Right cardiac atrium (tissue), 5 donors: ENCODE data around the gene MYL5. TPM values are rescaled to one million over a fixed set of nuclear protein-coding genes. Genes with fewer than 3 reads are reported as not detected.
"Not testable (repeated sequence)": the region's sequence is repeated elsewhere in the genome, so short reads cannot be mapped to it uniquely, and the experiment has no call there.

Experiments used
- ATAC-seq, 2 donors: fragments of 200-7000 bp; cut with Tn5 transposase; one replicate each; pipeline versions ENCODE4 v1.8.0 to v1.9.1; 2020; ENCODE audit warnings: moderate library complexity in 2 of 2, mild to moderate bottlenecking in 1 of 2
- DNase-seq, 3 donors: peaks; one replicate each; pipeline ENCODE4 v3.0.0-alpha.2; 2020
- H3K27ac ChIP-seq: one replicate; pipeline ENCODE4 v1.5.1; 2013; ENCODE audit warnings: mild to moderate bottlenecking, low read length, control low read depth, moderate library complexity
- H3K27me3 ChIP-seq: one replicate; pipeline ENCODE4 v1.6.1; 2013; ENCODE audit not compliant: control insufficient read depth, insufficient read depth
- H3K4me1 ChIP-seq: one replicate; pipeline ENCODE4 v1.6.1; 2013; ENCODE audit warnings: low read length; ENCODE audit not compliant: control insufficient read depth, insufficient read depth
- H3K4me3 ChIP-seq: one replicate; pipeline ENCODE4 v1.5.1; 2013; ENCODE audit warnings: low read length, control low read depth
- H3K9me3 ChIP-seq: one replicate; pipeline ENCODE4 v1.6.1; 2013; ENCODE audit warnings: low read length; ENCODE audit not compliant: control insufficient read depth
- WGBS: extraction: QIAGEN DNeasy Blood & Tissue Kit; methylation state at CpG from one replicate; pipeline ENCODE4 v1.1.7; 2013; 5-methylcytosine and 5-hydroxymethylcytosine counted together
- intact Hi-C, 4 donors: fragments of 100-400 bp; cut with DNase I; formaldehyde crosslinking; loops; one replicate each; pipeline versions ENCODE4 v1.11.0 to v1.14.0; 2022 to 2023
- polyA plus RNA-seq: library from polyadenylated mRNA; stranded (reverse); fragments of 200-250 nt; gene quantifications from one replicate; pipeline ENCODE4 v1.2.3, GENCODE V29; 2013
- total RNA-seq, 4 donors: library from RNA; stranded (reverse); fragmentation: NEBNext Ultra II Directional; extraction: Animal tissue kit (Norgen Biotek cat#: 25700); gene quantifications; one replicate each; pipeline ENCODE4 v1.2.1, GENCODE V29; 2021
- donor health status: healthy with polysubstance abuse.
- donor health status: DM: no; HTN: yes; CAD: no.
- donor health status: DM: no; HTN: no; CAD: no.
- donor health status: DM: no; HTN: yes; CAD: no; lungs with severe emphysema.
- donor health status: DM: yes; HTN: yes; CAD: no.

MYL5 gene
- total and polyA plus RNA-seq, 5 donors: 3.8 to 6.0 (median 4.1) TPM

DNA sequence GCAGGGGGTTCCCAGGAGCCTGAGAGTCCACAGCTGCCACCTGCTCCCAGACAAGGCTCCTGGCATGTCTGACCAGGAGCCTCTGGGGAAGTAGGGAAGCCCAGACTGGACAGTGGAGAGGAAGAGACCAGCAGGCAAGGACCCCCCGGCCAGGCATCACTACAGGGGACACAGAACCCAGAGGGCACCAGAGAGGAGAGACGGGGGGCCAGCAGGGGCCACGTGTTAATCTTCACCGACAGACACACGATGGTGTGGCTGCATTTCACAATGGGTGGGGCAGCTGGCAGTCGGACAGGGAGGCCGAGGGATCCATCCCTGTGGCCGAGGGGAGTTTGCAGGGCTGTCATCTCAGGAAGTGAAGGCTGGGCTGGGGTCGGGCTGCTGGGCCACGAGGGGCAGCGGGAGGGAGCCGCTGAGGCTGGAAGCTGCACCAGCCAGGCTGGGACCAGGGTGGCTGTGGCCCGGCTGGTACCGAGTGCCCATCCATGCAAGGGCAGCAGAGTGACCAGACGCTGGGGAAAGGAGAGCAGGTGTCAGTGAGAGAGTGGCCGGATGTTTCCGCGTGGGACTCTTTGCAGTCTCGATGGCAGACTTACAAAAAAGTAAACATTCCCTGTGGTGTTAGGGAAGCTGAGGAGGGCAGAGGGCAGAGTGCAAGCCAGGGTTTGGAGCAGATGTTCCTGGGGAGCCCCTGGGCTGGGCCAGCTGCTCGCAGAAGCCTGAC lies 44.3 kb upstream of the MYL5 start:
- H3K27ac ChIP-seq: no peak overlapping the region

GRCh38 chr4:630656-631055 lies 43.7 kb upstream of the MYL5 start:
- intact Hi-C loops: no loop called here
- peak in 1 of 3 donors; percentile 16 for DNase-seq
- no peak for ATAC-seq
- Histone ChIP-seq H3K9me3 (no peaks in the 10 kb centered on the region), H3K27ac (no peak overlapping the region), H3K27me3 (no peaks in the 10 kb centered on the region), H3K4me1 (no peaks in the 10 kb centered on the region), H3K4me3 (no peak overlapping the region)
- 74% methylated on average over 9 of the region's 9 CpGs for WGBS

More for the DNA sequence above, 44.3 kb upstream of the MYL5 start:
- intact Hi-C loops: no loop called here
- ATAC-seq (no peak), DNase-seq (peak in 2 of 3 donors; percentile 16 to 37)
- no peaks in the 10 kb centered on the region for H3K4me1 ChIP-seq
- no peak overlapping the region for H3K4me3 ChIP-seq
- H3K9me3 ChIP-seq: no peaks in the 10 kb centered on the region
- WGBS: 66% methylated on average over 20 of the region's 20 CpGs
- H3K27me3 ChIP-seq: no peaks in the 10 kb centered on the region

- H3K27me3 ChIP-seq: no peaks in the 10 kb centered on the region
- no peaks in the 10 kb centered on the region for H3K9me3 ChIP-seq
- no peak overlapping the region for H3K4me3 ChIP-seq
- intact Hi-C loops: no loop called here
- H3K4me1 ChIP-seq: no peaks in the 10 kb centered on the region
- H3K27ac ChIP-seq: no peak overlapping the region
- DNase-seq (peak in 1 of 3 donors; percentile 11), ATAC-seq (no peak)
- WGBS: 90% methylated on average over 16 of the region's 16 CpGs
Measured at GRCh38 chr4:632196-632790, 42.0 kb upstream of the MYL5 start.

GRCh38 chr4:632926-633325 lies 41.4 kb upstream of the MYL5 start:
- no peak overlapping the region for H3K27ac ChIP-seq
- no peaks in the 10 kb centered on the region for H3K9me3 ChIP-seq
- intact Hi-C loops: no loop called here
- no peak overlapping the region for H3K4me3 ChIP-seq
- DNase-seq: peak in 1 of 3 donors; percentile 16
- WGBS: 89% methylated on average over 6 of the region's 6 CpGs
- no peak for ATAC-seq
- H3K4me1 ChIP-seq: no peaks in the 10 kb centered on the region
- H3K27me3 ChIP-seq: no peaks in the 10 kb centered on the region

DNA sequence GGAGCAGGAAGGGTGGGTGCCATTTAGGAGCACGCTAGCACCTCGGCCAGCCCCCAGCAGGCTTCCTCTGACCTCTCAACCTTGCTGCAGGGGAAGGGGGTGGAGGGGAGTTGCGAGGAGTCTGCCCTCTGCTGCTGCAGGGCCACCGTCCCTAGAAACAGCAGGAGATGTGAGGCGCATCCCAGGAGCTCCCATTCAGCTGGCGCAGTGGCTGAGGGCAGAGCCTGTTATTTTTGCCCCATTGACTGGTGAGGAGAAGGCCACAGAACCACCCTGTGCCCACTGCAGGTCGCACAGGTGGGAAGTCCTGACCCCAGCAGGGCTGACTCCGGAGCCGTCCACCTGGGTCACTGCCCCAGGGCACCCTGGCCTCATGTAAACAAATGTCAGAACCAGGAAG lies 40.9 kb upstream of the MYL5 start:
- Histone ChIP-seq H3K27me3 (no peaks in the 10 kb centered on the region), H3K4me1 (no peaks in the 10 kb centered on the region), H3K4me3 (no peak overlapping the region), H3K9me3 (no peaks in the 10 kb centered on the region), H3K27ac (no peak overlapping the region)
- 65% methylated on average over 9 of the region's 9 CpGs for WGBS
- DNase-seq: peak in 1 of 3 donors; percentile 17
- no peak for ATAC-seq
- intact Hi-C loops: no loop called here

- Histone ChIP-seq H3K27ac (no peak overlapping the region), H3K4me1 (no peaks in the 10 kb centered on the region), H3K27me3 (no peaks in the 10 kb centered on the region), H3K9me3 (no peaks in the 10 kb centered on the region), H3K4me3 (no peak overlapping the region)
- ATAC-seq (no peak), DNase-seq (peak in 2 of 3 donors; percentile 29 to 34)
- WGBS: 79% methylated on average over 15 of the region's 15 CpGs
- intact Hi-C loops: no loop called here
Measured at GRCh38 chr4:633976-634598, 40.3 kb upstream of the MYL5 start.

GRCh38 chr4:634599-634985 lies 39.8 kb upstream of the MYL5 start:
- 82% methylated on average over 23 of the region's 23 CpGs for WGBS
- DNase-seq (peak in 2 of 3 donors; percentile 19 to 41), ATAC-seq (no peak)
- Histone ChIP-seq H3K27me3 (no peaks in the 10 kb centered on the region), H3K4me3 (no peak overlapping the region), H3K4me1 (no peaks in the 10 kb centered on the region), H3K9me3 (no peaks in the 10 kb centered on the region), H3K27ac (no peak overlapping the region)
- intact Hi-C loops: no loop called here

DNA sequence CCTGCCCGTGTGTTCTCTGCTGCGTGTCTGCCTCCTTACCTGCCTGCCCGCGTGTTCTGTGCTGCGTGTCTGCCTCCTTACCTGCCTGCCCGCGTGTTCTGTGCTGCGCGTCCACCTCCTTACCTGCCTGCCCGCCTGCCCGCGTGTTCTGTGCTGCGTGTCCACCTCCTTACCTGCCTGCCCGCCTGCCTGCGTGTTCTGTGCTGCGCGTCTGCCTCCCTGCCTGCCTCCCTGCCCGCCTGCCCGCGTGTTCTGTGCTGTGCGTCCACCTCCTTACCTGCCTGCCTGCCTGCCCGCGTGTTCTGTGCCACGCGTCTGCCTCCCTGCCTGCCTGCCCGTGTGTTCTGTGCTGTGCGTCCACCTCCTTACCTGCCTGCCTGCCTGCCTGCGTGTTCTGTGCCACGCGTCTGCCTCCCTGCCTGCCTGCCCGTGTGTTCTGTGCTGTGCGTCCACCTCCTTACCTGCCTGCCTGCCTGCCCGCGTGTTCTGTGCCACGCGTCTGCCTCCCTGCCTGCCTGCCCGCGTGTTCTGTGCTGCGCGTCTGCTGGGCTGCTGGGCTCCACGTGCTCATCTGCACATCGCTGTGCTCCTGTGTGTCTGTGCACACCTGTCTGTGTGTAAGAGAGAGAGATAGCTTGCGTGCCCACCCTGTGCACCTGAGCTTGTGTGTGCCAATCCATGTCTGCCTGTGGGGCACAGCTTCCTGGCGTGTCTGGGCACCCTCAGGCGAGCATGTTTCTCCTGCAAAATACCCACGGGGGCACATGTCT lies 39.1 kb upstream of the MYL5 start:
- 92% methylated on average over 46 of the region's 46 CpGs for WGBS
- ATAC-seq, H3K27me3 ChIP-seq, intact Hi-C loops, H3K9me3 ChIP-seq, H3K4me3 ChIP-seq, H3K4me1 ChIP-seq, H3K27ac ChIP-seq: not testable (repeated sequence)
- peak in 2 of 3 donors; percentile 13 to 26 for DNase-seq

DNA sequence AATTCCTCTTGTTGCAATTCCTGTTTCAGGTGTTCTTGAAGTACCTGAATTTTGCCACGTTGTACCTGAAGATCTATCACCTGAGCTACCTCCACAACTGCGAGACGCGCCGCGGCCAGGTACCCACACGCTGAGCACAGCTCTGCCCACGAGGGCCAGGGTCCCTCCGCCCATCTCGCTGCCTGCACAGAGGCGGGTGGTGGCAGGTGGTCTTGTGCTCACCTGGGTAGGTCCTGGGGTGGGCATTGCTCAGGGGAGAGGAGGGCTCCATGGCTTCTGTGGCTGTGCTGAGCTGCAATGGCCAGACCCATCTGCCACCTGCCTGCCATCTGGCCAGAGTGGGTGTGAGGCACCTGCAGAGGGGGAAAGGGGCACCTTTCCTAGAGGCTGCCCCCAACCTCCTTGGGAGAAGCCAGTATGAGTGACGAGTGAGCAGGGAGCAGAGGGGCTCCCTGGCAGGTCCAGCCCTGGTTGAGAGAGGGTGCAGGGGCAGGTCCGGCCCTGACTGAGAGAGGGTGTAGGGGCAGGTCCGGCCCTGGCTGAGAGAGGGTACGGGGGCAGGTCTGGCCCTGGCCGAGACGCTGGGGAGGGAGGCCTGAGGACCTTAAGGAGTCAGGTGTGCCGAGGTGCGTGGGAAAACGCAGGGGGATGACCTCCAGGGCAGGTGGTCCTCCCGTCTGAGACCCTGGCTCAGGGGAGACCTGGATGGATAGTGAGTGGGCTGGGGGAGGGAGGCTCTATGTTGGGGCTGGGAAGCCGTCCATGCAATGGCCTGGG lies 38.3 kb upstream of the MYL5 start:
- ATAC-seq (no peak), DNase-seq (peak in 2 of 3 donors; percentile 11 to 47)
- 86% methylated on average over 22 of the region's 22 CpGs for WGBS
- H3K27me3 ChIP-seq: no peaks in the 10 kb centered on the region
- no peak overlapping the region for H3K4me3 ChIP-seq
- H3K9me3 ChIP-seq: no peaks in the 10 kb centered on the region
- intact Hi-C loops: no loop called here
- no peak overlapping the region for H3K27ac ChIP-seq
- H3K4me1 ChIP-seq: no peaks in the 10 kb centered on the region

DNA sequence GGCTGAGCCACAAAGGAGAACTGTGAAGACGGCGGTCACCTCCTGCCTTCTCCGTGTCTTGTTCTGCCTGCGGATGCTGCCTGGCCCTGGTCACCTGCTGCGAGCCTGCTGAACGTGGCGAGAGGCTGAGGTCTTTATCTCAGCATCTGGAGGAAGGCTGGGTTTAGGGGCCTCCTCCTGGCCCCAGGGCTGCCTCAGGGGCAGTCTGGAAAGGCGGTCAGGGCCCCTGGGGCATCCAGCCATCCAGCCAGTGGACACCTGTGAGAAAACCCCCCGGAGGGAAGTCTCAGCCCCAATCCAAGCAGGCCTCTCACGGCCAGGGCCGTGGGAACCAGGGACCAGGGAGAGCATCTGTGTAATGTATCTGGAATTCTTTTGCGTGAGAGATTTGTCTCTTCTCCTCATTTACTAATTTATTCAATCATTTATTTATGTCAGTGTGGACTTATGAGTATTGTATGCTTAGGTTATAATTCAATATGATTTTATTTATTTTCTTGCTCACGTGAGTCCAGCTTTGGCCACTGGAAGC lies 37.6 kb upstream of the MYL5 start:
- DNase-seq: peak in 2 of 3 donors; percentile 2 to 31
- no peak for ATAC-seq
- 74% methylated on average over 13 of the region's 13 CpGs for WGBS
- Histone ChIP-seq H3K9me3 (no peaks in the 10 kb centered on the region), H3K4me1 (no peaks in the 10 kb centered on the region), H3K27me3 (no peaks in the 10 kb centered on the region), H3K4me3 (no peak overlapping the region), H3K27ac (no peak overlapping the region)
- intact Hi-C loops: no loop called here
